ENCODE measurements around the gene MERTK. TPM values are rescaled to one million over a fixed set of nuclear protein-coding genes. Genes with fewer than 3 reads are reported as not detected.

Gene MERTK
- total and polyA plus RNA-seq, 2 of the 8 experiments (the other 6 are each of a cell fraction or from before 2014, with no cell fraction given) = 6.5 to 7.0 TPM

DNA sequence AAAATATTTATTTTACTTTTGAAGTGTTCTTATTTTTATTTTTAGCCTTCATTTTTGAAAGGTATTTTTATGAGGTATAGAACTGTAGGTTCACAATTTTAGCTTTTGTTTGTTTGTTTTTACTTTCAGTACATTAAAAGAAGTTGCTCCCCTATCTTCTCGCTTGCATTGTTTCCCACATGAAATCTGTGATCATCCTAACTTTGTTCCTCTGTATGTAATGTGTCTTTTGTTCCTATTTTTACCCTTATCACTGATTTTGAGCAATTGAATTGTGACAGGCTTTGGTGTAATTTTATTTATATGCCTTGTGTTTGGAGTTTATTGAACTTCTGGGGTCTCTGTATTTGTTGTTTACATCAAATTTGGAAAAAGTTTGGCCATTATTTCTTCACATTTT is 78.8 kb downstream of the MERTK start (continued):
- TF ChIP-seq, protein P1, sequence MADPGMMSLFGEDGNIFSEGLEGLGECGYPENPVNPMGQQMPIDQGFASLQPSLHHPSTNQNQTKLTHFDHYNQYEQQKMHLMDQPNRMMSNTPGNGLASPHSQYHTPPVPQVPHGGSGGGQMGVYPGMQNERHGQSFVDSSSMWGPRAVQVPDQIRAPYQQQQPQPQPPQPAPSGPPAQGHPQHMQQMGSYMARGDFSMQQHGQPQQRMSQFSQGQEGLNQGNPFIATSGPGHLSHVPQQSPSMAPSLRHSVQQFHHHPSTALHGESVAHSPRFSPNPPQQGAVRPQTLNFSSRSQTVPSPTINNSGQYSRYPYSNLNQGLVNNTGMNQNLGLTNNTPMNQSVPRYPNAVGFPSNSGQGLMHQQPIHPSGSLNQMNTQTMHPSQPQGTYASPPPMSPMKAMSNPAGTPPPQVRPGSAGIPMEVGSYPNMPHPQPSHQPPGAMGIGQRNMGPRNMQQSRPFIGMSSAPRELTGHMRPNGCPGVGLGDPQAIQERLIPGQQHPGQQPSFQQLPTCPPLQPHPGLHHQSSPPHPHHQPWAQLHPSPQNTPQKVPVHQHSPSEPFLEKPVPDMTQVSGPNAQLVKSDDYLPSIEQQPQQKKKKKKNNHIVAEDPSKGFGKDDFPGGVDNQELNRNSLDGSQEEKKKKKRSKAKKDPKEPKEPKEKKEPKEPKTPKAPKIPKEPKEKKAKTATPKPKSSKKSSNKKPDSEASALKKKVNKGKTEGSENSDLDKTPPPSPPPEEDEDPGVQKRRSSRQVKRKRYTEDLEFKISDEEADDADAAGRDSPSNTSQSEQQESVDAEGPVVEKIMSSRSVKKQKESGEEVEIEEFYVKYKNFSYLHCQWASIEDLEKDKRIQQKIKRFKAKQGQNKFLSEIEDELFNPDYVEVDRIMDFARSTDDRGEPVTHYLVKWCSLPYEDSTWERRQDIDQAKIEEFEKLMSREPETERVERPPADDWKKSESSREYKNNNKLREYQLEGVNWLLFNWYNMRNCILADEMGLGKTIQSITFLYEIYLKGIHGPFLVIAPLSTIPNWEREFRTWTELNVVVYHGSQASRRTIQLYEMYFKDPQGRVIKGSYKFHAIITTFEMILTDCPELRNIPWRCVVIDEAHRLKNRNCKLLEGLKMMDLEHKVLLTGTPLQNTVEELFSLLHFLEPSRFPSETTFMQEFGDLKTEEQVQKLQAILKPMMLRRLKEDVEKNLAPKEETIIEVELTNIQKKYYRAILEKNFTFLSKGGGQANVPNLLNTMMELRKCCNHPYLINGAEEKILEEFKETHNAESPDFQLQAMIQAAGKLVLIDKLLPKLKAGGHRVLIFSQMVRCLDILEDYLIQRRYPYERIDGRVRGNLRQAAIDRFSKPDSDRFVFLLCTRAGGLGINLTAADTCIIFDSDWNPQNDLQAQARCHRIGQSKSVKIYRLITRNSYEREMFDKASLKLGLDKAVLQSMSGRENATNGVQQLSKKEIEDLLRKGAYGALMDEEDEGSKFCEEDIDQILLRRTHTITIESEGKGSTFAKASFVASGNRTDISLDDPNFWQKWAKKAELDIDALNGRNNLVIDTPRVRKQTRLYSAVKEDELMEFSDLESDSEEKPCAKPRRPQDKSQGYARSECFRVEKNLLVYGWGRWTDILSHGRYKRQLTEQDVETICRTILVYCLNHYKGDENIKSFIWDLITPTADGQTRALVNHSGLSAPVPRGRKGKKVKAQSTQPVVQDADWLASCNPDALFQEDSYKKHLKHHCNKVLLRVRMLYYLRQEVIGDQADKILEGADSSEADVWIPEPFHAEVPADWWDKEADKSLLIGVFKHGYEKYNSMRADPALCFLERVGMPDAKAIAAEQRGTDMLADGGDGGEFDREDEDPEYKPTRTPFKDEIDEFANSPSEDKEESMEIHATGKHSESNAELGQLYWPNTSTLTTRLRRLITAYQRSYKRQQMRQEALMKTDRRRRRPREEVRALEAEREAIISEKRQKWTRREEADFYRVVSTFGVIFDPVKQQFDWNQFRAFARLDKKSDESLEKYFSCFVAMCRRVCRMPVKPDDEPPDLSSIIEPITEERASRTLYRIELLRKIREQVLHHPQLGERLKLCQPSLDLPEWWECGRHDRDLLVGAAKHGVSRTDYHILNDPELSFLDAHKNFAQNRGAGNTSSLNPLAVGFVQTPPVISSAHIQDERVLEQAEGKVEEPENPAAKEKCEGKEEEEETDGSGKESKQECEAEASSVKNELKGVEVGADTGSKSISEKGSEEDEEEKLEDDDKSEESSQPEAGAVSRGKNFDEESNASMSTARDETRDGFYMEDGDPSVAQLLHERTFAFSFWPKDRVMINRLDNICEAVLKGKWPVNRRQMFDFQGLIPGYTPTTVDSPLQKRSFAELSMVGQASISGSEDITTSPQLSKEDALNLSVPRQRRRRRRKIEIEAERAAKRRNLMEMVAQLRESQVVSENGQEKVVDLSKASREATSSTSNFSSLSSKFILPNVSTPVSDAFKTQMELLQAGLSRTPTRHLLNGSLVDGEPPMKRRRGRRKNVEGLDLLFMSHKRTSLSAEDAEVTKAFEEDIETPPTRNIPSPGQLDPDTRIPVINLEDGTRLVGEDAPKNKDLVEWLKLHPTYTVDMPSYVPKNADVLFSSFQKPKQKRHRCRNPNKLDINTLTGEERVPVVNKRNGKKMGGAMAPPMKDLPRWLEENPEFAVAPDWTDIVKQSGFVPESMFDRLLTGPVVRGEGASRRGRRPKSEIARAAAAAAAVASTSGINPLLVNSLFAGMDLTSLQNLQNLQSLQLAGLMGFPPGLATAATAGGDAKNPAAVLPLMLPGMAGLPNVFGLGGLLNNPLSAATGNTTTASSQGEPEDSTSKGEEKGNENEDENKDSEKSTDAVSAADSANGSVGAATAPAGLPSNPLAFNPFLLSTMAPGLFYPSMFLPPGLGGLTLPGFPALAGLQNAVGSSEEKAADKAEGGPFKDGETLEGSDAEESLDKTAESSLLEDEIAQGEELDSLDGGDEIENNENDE (IDR thresholded peaks at IDR 0.05; ENCODE audit: insufficient replicate concordance, low read length) = no peak
- TF ChIP-seq POLR2A (IDR thresholded peaks at IDR 0.05; ENCODE audit: control extremely low read depth in 1 of 2, low read depth in 2 of 2, low read length in 2 of 2) (no peak), GABPA (IDR thresholded peaks at IDR 0.05; ENCODE audit: borderline replicate concordance, insufficient read depth, low read length) (no peak), NRF1 (IDR thresholded peaks at IDR 0.05; ENCODE audit: low read depth, low read length) (no peak), RXRA (IDR thresholded peaks at IDR 0.05; ENCODE audit: insufficient read depth, low read depth, low read length) (no peak), RFX5 (IDR thresholded peaks at IDR 0.05; ENCODE audit: borderline replicate concordance, low read depth, low read length) (no peak), CHD1 (IDR thresholded peaks at IDR 0.05; ENCODE audit: low read depth, low read length) (no peak), KDM1A (IDR thresholded peaks at IDR 0.05; ENCODE audit: borderline replicate concordance, low read length) (no peak), CBX5 (IDR thresholded peaks at IDR 0.05; ENCODE audit: low read depth, low read length) (no peak)
- TF ChIP-seq, protein P2, sequence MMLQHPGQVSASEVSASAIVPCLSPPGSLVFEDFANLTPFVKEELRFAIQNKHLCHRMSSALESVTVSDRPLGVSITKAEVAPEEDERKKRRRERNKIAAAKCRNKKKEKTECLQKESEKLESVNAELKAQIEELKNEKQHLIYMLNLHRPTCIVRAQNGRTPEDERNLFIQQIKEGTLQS (IDR thresholded peaks at IDR 0.05; ENCODE audit: insufficient read depth, low read depth, low read length) = no peak
- TF ChIP-seq, protein P3, sequence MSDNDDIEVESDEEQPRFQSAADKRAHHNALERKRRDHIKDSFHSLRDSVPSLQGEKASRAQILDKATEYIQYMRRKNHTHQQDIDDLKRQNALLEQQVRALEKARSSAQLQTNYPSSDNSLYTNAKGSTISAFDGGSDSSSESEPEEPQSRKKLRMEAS (IDR thresholded peaks at IDR 0.05) = no peak

Data from H1 (cell line).